ENCODE results near the gene C17orf107.

- TF ChIP-seq, protein P1, sequence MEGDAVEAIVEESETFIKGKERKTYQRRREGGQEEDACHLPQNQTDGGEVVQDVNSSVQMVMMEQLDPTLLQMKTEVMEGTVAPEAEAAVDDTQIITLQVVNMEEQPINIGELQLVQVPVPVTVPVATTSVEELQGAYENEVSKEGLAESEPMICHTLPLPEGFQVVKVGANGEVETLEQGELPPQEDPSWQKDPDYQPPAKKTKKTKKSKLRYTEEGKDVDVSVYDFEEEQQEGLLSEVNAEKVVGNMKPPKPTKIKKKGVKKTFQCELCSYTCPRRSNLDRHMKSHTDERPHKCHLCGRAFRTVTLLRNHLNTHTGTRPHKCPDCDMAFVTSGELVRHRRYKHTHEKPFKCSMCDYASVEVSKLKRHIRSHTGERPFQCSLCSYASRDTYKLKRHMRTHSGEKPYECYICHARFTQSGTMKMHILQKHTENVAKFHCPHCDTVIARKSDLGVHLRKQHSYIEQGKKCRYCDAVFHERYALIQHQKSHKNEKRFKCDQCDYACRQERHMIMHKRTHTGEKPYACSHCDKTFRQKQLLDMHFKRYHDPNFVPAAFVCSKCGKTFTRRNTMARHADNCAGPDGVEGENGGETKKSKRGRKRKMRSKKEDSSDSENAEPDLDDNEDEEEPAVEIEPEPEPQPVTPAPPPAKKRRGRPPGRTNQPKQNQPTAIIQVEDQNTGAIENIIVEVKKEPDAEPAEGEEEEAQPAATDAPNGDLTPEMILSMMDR (conservative IDR thresholded peaks at IDR 0.05 in 1 of 2, IDR thresholded peaks at IDR 0.05 in 1 of 2; ENCODE audit: extremely low read depth in 1 of 2, insufficient read depth in 1 of 2, low read depth in 1 of 2, low read length in 2 of 2) = no peak
- no peak for TF ChIP-seq EZH2 (IDR thresholded peaks at IDR 0.05; ENCODE audit: borderline replicate concordance, low read length)
Observed at GRCh38 chr17:4862720-4863119, 36.6 kb upstream of the C17orf107 start.
